ENCODE measurements around the gene KIZ. TPM values are rescaled to one million over a fixed set of nuclear protein-coding genes. Genes with fewer than 3 reads are reported as not detected.

Gene KIZ
- total and polyA plus RNA-seq, 2 experiments from 2014 or later, result 58.3 to 63.6 TPM

DNA sequence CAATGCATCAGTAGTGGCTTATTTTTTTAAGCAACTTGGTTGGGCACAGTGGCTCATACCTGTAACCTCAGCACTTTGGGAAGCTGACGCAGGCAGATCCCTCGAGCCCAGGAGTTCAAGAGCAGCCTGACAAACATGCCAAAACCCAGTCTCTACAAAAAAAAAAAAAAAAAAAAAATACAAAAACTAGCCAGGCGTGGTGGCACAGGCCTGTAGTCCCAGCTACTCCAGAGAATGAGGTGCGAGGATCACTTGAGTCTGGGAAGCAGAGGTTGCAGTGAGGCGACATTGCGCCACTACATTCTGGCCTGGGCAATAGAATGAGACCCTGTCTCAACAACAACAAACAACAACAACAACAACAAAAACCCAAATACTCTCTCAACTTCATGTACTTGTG is 132.5 kb downstream of the KIZ start (continued):
- TF ChIP-seq, protein P1, sequence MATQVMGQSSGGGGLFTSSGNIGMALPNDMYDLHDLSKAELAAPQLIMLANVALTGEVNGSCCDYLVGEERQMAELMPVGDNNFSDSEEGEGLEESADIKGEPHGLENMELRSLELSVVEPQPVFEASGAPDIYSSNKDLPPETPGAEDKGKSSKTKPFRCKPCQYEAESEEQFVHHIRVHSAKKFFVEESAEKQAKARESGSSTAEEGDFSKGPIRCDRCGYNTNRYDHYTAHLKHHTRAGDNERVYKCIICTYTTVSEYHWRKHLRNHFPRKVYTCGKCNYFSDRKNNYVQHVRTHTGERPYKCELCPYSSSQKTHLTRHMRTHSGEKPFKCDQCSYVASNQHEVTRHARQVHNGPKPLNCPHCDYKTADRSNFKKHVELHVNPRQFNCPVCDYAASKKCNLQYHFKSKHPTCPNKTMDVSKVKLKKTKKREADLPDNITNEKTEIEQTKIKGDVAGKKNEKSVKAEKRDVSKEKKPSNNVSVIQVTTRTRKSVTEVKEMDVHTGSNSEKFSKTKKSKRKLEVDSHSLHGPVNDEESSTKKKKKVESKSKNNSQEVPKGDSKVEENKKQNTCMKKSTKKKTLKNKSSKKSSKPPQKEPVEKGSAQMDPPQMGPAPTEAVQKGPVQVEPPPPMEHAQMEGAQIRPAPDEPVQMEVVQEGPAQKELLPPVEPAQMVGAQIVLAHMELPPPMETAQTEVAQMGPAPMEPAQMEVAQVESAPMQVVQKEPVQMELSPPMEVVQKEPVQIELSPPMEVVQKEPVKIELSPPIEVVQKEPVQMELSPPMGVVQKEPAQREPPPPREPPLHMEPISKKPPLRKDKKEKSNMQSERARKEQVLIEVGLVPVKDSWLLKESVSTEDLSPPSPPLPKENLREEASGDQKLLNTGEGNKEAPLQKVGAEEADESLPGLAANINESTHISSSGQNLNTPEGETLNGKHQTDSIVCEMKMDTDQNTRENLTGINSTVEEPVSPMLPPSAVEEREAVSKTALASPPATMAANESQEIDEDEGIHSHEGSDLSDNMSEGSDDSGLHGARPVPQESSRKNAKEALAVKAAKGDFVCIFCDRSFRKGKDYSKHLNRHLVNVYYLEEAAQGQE (IDR thresholded peaks at IDR 0.05; ENCODE audit: unreplicated experiment), result no peak
- TF ChIP-seq POLR2AphosphoS5 (IDR thresholded peaks at IDR 0.05; ENCODE audit: low read depth) (no peak), NANOG (IDR thresholded peaks at IDR 0.05; ENCODE audit: borderline replicate concordance) (no peak), ZNF114 (CRISPR knock-in tag; IDR thresholded peaks at IDR 0.05) (no peak)

DNA sequence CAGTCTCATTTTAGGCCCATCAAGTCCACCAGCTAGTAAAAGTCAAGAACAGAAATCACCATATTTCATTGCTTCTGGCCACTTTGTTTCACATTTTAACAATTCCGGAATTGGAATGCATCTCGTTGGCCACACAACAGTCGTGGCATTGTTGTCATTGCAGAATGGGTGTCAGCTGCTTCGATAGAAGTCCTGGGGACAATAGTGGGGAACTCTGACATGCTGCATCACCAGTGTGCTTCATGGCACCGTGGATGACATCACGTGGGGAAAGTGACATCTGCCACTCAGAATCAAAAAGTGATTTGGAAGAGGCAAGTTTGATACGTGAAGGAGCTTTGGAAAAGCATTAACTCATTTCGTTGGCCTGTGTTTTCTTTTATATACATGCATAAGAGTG is 133.5 kb downstream of the KIZ start:
- H3K4me1 ChIP-seq (ENCODE audit: insufficient read depth), result no peaks in the 10 kb centered on the region
- no peak overlapping the region for H2AFZ ChIP-seq
- no peaks in the 10 kb centered on the region for H3K27me3 ChIP-seq (ENCODE audit: insufficient read depth)
- H3K27ac Mint-ChIP-seq, result no peak overlapping the region
- no peaks in the 10 kb centered on the region for H3K79me2 ChIP-seq (replicated peaks; ENCODE audit: insufficient read depth)
- no peak for DNase-seq (ENCODE audit: low spot score)
- H3K4me3 Mint-ChIP-seq, result no peak overlapping the region
- no peaks in the 10 kb centered on the region for H3K9me3 Mint-ChIP-seq
- no peaks in the 10 kb centered on the region for H3K36me3 Mint-ChIP-seq (ENCODE audit: low read depth)
- H3K4me1 Mint-ChIP-seq, result no peaks in the 10 kb centered on the region
- ATAC-seq, result no peak
- TF ChIP-seq ETS1 (IDR thresholded peaks at IDR 0.05), result no peak
- H3K27ac ChIP-seq (ENCODE audit: low read depth), result no peak overlapping the region
- H3K4me2 ChIP-seq, result no peak overlapping the region
- H3K36me3 ChIP-seq (ENCODE audit: insufficient read depth), result no peaks in the 10 kb centered on the region
- no peak overlapping the region for H3K4me3 ChIP-seq
- peaks cover 2% of the 10 kb centered on the region for H3K27me3 Mint-ChIP-seq (ENCODE audit: insufficient read depth, low read depth, poor library complexity)
- H3F3A ChIP-seq (replicated peaks; ENCODE audit: low read depth), result no peaks in the 10 kb centered on the region
- H3K9me2 ChIP-seq (ENCODE audit: insufficient read depth), result no peaks in the 10 kb centered on the region
- no peaks in the 10 kb centered on the region for H4K20me1 ChIP-seq (replicated peaks; ENCODE audit: insufficient read depth)

DNA sequence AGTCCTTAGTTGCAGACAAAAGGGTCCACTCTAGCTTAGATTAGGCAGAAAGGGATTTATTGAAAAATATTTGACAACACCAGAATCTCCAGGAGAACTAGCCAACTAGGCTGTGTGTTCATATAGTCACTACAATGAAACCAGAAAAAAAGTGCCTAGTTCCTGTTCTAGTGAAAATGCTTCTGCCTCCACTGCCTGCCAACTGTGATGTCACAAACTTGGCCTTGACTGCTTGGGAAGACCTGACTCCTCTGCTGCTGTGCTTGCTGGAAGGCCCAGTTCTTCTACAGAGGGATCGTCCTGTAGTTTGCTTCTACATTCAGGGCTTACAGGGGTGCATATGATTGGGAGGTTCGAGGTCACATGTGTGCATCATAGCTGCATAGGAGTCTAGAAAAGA is 136.9 kb downstream of the KIZ start:
- no peaks in the 10 kb centered on the region for H3K79me2 ChIP-seq (replicated peaks; ENCODE audit: insufficient read depth)
- no peak overlapping the region for H3K4me2 ChIP-seq
- H4K20me1 ChIP-seq (replicated peaks; ENCODE audit: insufficient read depth), result no peaks in the 10 kb centered on the region
- DNase-seq (ENCODE audit: low spot score) (no peak), ATAC-seq (no peak)
- Mint-ChIP-seq H3K27ac (no peak overlapping the region), H3K27me3 (ENCODE audit: insufficient read depth, low read depth, poor library complexity) (no peaks in the 10 kb centered on the region), H3K9me3 (peaks cover 12% of the 10 kb centered on the region), H3K36me3 (ENCODE audit: low read depth) (peaks cover 4% of the 10 kb centered on the region; the same call in 2 of the 3 replicates), H3K4me1 (peaks cover 3% of the 10 kb centered on the region; the same call in 1 of the 3 replicates), H3K4me3 (no peak overlapping the region)
- H3K27ac ChIP-seq (ENCODE audit: low read depth), result no peak overlapping the region
- H3K36me3 ChIP-seq (ENCODE audit: insufficient read depth), result no peaks in the 10 kb centered on the region
- no peaks in the 10 kb centered on the region for H3K9me2 ChIP-seq (ENCODE audit: insufficient read depth)
- H3K27me3 ChIP-seq (ENCODE audit: insufficient read depth), result no peaks in the 10 kb centered on the region
- no peak overlapping the region for H3K4me3 ChIP-seq
- no peaks in the 10 kb centered on the region for H3F3A ChIP-seq (replicated peaks; ENCODE audit: low read depth)
- no peaks in the 10 kb centered on the region for H3K4me1 ChIP-seq (ENCODE audit: insufficient read depth)
- H2AFZ ChIP-seq, result no peak overlapping the region
- TF ChIP-seq ZNF462 (CRISPR knock-in tag; IDR thresholded peaks at IDR 0.05) (no peak), CTCF (conservative IDR thresholded peaks at IDR 0.05; ENCODE audit: low read depth in 2 of 2) (no peak), ZNF331 (CRISPR knock-in tag; IDR thresholded peaks at IDR 0.05; ENCODE audit: low read depth) (no peak), ZNF114 (CRISPR knock-in tag; IDR thresholded peaks at IDR 0.05) (no peak), POLR2AphosphoS5 (IDR thresholded peaks at IDR 0.05; ENCODE audit: low read depth) (no peak)

Measured in GM23338 (cell line).